ENCODE results near the gene UTP25. TPM values are rescaled to one million over a fixed set of nuclear protein-coding genes. Genes with fewer than 3 reads are reported as not detected.
A peak's percentile ranks its signal among the peaks of the same experiment; 100 is the strongest.

UTP25 gene
- total RNA-seq, 2 experiments from 2014 or later, result 10.5 to 12.8 TPM

DNA sequence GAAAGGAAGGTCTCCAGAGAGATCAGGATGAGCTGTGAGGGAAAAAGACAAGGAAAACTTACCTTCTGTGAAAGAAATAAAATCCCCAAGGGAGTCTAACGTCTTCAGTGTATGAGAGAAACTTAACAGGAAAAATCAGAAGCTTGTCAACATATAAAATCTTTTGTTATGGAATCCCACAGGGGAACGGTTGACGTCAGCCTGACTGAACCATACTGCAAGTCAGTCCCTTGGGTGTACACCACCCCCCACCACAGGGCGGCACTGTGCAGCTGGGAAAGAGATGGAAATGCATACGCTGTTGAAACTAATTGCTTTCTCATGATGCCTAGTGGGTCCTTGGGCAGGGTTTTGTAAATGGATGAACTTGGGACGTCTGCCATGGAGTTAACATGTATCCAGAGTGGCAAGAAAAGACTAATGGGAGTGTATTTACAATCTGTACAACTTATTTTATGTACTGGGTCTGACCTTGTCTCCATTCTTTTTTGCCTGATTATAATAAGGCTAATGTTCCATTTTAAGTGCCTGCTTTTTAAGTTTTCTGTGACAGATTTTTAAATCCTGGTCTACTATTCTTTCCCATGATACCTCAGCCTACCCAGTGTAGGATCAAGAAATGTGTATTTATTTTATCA, 22.7 kb downstream of the UTP25 start:
- peak; percentile 30 for DNase-seq (ENCODE audit: low spot score)
- intact Hi-C loops (cut with micrococcal nuclease; ENCODE audit: unreplicated experiment), result no loop called here
- CTCF ChIA-PET (ENCODE audit: unreplicated experiment), result no interaction called here
- no TSS peak for BruUV-seq (replicated peaks)
- no peaks in the 10 kb centered on the region for H3K9me2 ChIP-seq (ENCODE audit: insufficient read depth, low read length)
- H3K27ac ChIP-seq (ENCODE audit: low read depth, low read length, poor library complexity, severe bottlenecking), result no peak overlapping the region
- H3K4me2 ChIP-seq (ENCODE audit: low read length), result no peak overlapping the region
- H3K36me3 ChIP-seq (ENCODE audit: insufficient read depth, low read length), result peaks cover 96% of the 10 kb centered on the region
- no peaks in the 10 kb centered on the region for H3K79me2 ChIP-seq (ENCODE audit: insufficient read depth, low read depth, low read length)
- no peaks in the 10 kb centered on the region for H3K9me3 ChIP-seq (ENCODE audit: low read length)
- TF ChIP-seq, protein P1, sequence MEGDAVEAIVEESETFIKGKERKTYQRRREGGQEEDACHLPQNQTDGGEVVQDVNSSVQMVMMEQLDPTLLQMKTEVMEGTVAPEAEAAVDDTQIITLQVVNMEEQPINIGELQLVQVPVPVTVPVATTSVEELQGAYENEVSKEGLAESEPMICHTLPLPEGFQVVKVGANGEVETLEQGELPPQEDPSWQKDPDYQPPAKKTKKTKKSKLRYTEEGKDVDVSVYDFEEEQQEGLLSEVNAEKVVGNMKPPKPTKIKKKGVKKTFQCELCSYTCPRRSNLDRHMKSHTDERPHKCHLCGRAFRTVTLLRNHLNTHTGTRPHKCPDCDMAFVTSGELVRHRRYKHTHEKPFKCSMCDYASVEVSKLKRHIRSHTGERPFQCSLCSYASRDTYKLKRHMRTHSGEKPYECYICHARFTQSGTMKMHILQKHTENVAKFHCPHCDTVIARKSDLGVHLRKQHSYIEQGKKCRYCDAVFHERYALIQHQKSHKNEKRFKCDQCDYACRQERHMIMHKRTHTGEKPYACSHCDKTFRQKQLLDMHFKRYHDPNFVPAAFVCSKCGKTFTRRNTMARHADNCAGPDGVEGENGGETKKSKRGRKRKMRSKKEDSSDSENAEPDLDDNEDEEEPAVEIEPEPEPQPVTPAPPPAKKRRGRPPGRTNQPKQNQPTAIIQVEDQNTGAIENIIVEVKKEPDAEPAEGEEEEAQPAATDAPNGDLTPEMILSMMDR (conservative IDR thresholded peaks at IDR 0.05; ENCODE audit: low read length), result peak; percentile 76
- TF ChIP-seq EZH2phosphoT487 (IDR thresholded peaks at IDR 0.05; ENCODE audit: borderline replicate concordance, low read depth, low read length), result no peak
- no peak overlapping the region for H2AFZ ChIP-seq (ENCODE audit: low read length)
- H3K4me3 ChIP-seq (ENCODE audit: low read depth, low read length, poor library complexity, severe bottlenecking), result no peak overlapping the region
- POLR2A ChIA-PET, result no interaction called here
- H3K4me1 ChIP-seq (ENCODE audit: insufficient read depth, low read length, poor library complexity, severe bottlenecking), result no peaks in the 10 kb centered on the region
- no peaks in the 10 kb centered on the region; the same call in 1 of the 2 replicates for H4K20me1 ChIP-seq (ENCODE audit: insufficient read depth, low read length)

GRCh38 chr1:209853676-209854075, 25.9 kb downstream of the UTP25 start:
- CTCF ChIA-PET (ENCODE audit: unreplicated experiment), result no interaction called here
- Histone ChIP-seq H3K9me3 (ENCODE audit: low read length) (no peaks in the 10 kb centered on the region), H3K4me2 (ENCODE audit: low read length) (no peak overlapping the region), H3K36me3 (ENCODE audit: insufficient read depth, low read length) (peaks cover 75% of the 10 kb centered on the region), H2AFZ (ENCODE audit: low read length) (no peak overlapping the region), H3K4me3 (ENCODE audit: low read depth, low read length, poor library complexity, severe bottlenecking) (no peak overlapping the region), H4K20me1 (ENCODE audit: insufficient read depth, low read length) (no peaks in the 10 kb centered on the region), H3K4me1 (ENCODE audit: insufficient read depth, low read length, poor library complexity, severe bottlenecking) (no peaks in the 10 kb centered on the region), H3K79me2 (ENCODE audit: insufficient read depth, low read depth, low read length) (no peaks in the 10 kb centered on the region), H3K27ac (ENCODE audit: low read depth, low read length, poor library complexity, severe bottlenecking) (no peak overlapping the region), H3K9me2 (ENCODE audit: insufficient read depth, low read length) (no peaks in the 10 kb centered on the region)
- no TSS peak for BruUV-seq (replicated peaks)
- no peak for DNase-seq (ENCODE audit: low spot score)
- TF ChIP-seq, protein P1 (conservative IDR thresholded peaks at IDR 0.05; ENCODE audit: low read length), result no peak
- TF ChIP-seq EZH2phosphoT487 (IDR thresholded peaks at IDR 0.05; ENCODE audit: borderline replicate concordance, low read depth, low read length), result no peak
- intact Hi-C loops (cut with micrococcal nuclease; ENCODE audit: unreplicated experiment), result no loop called here
- POLR2A ChIA-PET, result interaction anchor here (0.8 kb wide), 1 partner anchor 54 kb away, joined by 3 read pairs; no protein-coding TSS in a partner anchor

DNA sequence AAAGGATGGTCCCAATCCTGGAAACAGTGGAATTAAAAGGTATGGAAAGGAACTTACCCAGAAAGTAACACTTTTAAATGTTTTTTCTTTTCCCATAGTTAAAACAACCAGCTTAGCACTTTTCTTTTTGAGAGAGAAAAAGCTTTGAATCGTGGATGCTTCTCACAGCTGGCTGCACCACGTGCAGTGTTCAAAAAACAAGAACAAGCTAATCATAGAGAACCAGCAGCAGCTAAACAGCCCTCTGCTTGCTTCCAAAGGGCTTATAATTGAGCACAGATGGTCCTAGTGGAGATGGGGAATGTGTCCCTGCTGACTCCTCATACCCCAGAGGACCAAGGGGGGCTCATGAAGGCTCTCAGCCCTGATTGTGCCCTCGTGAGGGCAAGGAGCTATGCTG, 26.4 kb downstream of the UTP25 start:
- no TSS peak for BruUV-seq (replicated peaks)
- ChIA-PET POLR2A (interaction anchor here (0.8 kb wide), 1 partner anchor 54 kb away, joined by 3 read pairs; no protein-coding TSS in a partner anchor), CTCF (ENCODE audit: unreplicated experiment) (no interaction called here)
- Histone ChIP-seq H3K36me3 (ENCODE audit: insufficient read depth, low read length) (peaks cover 70% of the 10 kb centered on the region), H3K4me1 (ENCODE audit: insufficient read depth, low read length, poor library complexity, severe bottlenecking) (no peaks in the 10 kb centered on the region), H3K27ac (ENCODE audit: low read depth, low read length, poor library complexity, severe bottlenecking) (no peak overlapping the region), H3K9me2 (ENCODE audit: insufficient read depth, low read length) (no peaks in the 10 kb centered on the region), H2AFZ (ENCODE audit: low read length) (no peak overlapping the region), H3K79me2 (ENCODE audit: insufficient read depth, low read depth, low read length) (no peaks in the 10 kb centered on the region), H3K9me3 (ENCODE audit: low read length) (no peaks in the 10 kb centered on the region), H3K4me3 (ENCODE audit: low read depth, low read length, poor library complexity, severe bottlenecking) (no peak overlapping the region), H4K20me1 (ENCODE audit: insufficient read depth, low read length) (no peaks in the 10 kb centered on the region), H3K4me2 (ENCODE audit: low read length) (no peak overlapping the region)
- no peak for DNase-seq (ENCODE audit: low spot score)
- intact Hi-C loops (cut with micrococcal nuclease; ENCODE audit: unreplicated experiment), result no loop called here
- TF ChIP-seq, protein P1 (conservative IDR thresholded peaks at IDR 0.05; ENCODE audit: low read length), result no peak
- no peak for TF ChIP-seq EZH2phosphoT487 (IDR thresholded peaks at IDR 0.05; ENCODE audit: borderline replicate concordance, low read depth, low read length)
